Stimulated activated CD8-positive, alpha-beta memory T cell treated with anti-CD3 and anti-CD28 coated beads, Interleukin-2, amount 100 ng/mL, for 1 hour (primary cell): ENCODE results near the gene KCNN3.
"Not testable (repeated sequence)": the region's sequence is repeated elsewhere in the genome, so short reads cannot be mapped to it uniquely, and the experiment has no call there.

Experiments
- DNase-seq, 2 donors: peaks; one replicate each; pipeline ENCODE4 v3.0.0-alpha.2; 2020; ENCODE audit warnings: low read depth in 2 of 2

Gene KCNN3

GRCh38 chr1:154703170-154703569, 166.9 kb downstream of the KCNN3 start:
- DNase-seq: no peak

DNA sequence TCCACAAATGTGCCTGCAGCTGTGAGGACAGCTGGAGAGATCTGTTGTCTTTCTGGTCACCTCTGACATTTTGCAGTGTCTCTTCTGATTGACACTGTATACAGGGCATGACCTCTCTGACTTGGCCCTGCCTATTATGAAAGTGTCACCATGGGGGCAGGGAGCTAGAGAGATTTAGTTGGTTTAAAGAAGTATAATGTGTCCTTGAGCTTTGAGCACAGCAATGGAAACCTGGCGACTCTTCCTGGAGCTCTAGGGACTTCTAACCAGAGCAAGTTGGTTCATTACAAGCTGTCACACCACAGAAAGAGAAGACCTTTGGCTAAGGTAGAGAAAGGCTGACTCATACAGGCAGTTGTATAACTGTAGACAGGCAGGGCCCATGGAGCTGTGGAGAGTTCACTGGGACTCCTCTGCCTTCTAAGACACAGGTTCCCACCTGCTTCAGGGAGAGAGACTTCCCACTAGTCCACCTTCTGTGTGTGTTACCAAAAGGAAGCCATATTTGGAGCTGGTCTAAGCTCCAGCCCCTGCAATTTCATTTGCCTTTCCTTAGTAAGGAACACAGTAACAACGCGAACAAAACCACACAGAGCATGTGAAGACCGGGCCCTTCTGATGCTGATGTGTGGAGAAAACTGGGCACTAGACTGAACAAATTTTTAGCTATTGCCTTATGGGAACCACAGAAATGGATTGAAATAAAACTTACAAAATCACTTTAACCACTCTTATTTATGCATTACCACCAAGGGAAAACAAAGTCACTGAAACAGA, 171.6 kb downstream of the KCNN3 start:
- no peak for DNase-seq

DNA sequence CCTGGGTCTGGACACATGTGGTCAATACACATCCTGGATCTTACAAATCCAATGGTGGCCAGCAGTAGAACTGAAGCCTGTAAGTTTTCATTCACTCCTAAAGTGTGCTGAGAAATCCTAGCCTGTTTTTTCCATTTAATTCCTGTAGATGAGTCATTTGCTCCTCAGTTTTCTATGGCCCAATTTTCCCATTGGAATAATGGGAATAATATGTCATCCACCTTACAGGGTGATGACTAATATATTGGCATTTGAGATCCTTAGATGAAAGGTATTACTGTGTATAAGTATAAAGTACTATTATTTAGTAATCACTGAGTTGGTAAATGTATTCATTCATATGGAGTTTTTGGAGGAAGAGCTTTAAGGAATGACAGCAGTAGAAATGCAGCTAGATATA, 172.4 kb downstream of the KCNN3 start:
- DNase-seq: no peak

DNA sequence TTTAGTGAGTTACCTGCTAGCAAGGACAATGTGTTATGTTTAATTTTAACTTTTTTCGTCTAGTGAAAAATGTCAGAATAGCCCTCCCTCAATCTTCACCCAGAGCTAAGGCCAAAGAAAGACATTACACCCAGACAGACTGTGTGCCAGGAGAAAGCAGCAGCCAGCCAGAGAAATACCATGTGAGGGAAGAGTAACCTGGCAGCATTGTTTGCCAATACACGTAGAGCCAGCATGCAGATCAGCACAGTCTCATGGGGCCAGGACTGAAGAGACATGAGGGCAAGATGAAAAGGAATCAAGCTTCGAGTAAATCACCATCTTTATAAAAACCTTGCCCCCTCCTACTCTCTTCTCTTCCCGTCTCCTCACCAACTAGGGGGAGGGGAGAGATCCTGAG, 173.6 kb downstream of the KCNN3 start:
- DNase-seq: no peak

- no peak for DNase-seq
Measured at GRCh38 chr1:154695985-154696384, 174.1 kb downstream of the KCNN3 start.

- no peak for DNase-seq
Measured at GRCh38 chr1:154694995-154695394, 175.1 kb downstream of the KCNN3 start.

DNA sequence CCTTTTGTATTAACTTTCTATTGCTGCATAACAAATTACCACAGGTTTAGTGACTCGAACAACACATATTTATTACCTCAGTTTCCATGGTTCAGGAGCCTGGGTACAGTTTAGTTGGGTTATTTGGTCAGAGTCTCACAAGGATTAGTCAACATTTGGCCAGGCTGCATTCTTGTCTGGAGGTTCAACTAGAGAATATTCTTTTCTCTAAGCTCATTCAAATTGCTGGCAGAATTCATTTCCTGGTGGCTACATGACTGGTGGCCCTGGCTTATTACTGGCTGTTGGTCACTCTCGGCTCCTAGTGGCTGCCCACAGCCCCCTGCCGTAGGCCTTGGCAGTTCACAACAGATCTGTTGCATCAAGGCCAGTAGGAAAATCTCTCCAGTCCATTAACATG, 181.0 kb downstream of the KCNN3 start:
- no peak for DNase-seq

DNA sequence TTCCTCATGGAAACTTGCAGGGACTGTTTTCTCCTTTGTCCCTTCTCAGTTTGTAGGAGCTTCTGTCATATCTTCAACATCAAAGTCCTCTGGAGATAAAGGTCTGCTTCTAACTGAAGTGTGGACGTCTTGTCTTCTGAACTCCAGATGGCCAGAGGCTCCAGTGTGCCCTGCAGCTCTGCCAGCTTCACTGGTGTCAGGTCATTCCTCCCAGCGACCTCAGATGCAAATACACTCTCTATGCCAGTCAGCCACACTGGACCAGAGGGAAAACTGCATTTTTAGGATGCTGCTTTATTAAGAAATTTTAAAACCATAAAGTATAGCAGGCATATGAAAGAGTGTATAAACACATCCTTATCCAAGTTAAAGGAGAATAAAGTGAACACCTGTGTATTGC, 183.6 kb downstream of the KCNN3 start:
- no peak for DNase-seq

GRCh38 chr1:154683820-154684219, 186.3 kb downstream of the KCNN3 start:
- no peak for DNase-seq

DNA sequence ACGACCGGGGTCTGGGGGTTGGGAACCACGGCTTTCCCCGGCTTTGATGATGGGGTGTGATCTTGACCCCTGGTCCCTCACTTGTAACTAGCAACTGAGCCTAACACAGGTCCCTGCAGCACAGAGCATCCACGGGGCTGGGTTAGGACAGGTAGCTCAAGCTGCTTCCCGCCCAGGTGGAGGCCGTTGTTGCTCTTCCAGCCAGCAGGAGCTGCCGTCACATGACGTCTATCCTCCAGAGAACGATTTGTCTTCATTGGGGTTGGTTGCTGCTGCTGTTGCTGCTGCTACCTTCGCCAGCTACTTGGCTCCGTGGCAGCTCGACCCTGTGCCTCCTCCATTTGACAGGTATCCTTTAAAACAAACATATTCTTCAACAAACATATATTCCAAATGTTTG, 187.8 kb downstream of the KCNN3 start:
- DNase-seq: no peak

DNA sequence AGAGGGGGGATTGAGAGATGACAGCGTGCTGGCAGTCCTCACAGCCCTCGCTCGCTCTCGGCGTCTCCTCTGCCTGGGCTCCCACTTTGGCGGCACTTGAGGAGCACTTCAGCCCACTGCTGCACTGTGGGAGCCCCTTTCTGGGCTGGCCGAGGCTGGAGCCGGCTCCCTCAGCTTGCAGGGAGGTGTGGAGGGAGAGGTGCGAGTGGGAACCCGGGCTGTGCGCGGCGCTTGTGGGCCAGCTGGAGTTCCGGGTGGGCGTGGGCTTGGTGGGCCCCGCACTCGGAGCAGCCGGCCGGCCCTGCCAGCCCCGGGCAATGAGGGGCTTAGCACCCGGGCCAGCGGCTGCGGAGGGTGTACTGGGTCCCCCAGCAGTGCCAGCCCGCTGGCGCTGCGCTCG, 192.2 kb downstream of the KCNN3 start:
- DNase-seq: not testable (repeated sequence)

GRCh38 chr1:154676847-154677246, 193.2 kb downstream of the KCNN3 start:
- DNase-seq: not testable (repeated sequence)

- DNase-seq: not testable (repeated sequence)
Measured at GRCh38 chr1:154674456-154674855, 195.6 kb downstream of the KCNN3 start.

- not testable (repeated sequence) for DNase-seq
Measured at GRCh38 chr1:154672245-154672644, 197.8 kb downstream of the KCNN3 start.

GRCh38 chr1:154671412-154671811, 198.7 kb downstream of the KCNN3 start:
- not testable (repeated sequence) for DNase-seq

DNA sequence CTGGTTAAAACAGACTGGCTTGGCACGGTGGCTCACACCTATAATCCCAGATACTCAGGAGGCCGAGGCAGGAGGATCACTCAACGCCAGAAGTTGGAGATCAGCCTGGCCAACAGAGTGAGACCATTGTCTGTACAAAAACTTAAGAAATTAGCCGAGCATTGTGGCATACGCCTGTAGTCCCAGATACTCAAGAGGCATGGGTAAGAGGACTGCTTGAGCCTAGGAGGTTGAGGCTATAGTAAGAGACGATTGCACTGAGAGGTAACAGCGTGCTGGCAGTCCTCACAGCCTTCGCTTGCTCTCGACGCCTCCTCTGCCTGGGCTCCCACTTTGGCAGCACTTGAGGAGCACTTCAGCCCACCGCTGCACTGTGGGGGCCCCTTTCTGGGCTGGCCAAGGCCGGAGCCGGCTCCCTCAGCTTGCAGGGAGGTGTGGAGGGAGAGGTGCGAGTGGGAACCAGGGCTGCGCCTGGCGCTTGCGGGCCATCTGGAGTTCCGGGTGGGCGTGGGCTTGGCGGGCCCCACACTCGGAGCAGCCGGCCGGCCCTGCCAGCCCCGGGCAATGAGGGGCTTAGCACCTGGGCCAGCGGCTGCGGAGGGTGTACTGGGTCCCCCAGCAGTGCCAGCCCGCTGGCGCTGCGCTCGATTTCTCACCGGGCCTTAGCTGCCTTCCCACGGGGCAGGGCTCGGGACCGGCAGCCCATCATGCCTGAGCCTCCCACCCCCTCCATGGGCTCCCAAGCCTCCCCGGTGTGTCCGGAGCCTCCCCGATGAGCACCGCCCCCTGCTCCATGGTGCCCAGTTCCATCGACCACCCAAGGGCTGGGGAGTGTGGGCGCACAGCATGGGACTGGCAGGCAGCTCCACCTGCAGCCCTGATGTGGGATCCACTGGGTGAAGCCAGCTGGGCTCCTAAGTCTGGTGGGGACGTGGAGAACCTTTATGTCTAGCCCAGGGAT, 199.5 kb downstream of the KCNN3 start:
- not testable (repeated sequence) for DNase-seq

DNA sequence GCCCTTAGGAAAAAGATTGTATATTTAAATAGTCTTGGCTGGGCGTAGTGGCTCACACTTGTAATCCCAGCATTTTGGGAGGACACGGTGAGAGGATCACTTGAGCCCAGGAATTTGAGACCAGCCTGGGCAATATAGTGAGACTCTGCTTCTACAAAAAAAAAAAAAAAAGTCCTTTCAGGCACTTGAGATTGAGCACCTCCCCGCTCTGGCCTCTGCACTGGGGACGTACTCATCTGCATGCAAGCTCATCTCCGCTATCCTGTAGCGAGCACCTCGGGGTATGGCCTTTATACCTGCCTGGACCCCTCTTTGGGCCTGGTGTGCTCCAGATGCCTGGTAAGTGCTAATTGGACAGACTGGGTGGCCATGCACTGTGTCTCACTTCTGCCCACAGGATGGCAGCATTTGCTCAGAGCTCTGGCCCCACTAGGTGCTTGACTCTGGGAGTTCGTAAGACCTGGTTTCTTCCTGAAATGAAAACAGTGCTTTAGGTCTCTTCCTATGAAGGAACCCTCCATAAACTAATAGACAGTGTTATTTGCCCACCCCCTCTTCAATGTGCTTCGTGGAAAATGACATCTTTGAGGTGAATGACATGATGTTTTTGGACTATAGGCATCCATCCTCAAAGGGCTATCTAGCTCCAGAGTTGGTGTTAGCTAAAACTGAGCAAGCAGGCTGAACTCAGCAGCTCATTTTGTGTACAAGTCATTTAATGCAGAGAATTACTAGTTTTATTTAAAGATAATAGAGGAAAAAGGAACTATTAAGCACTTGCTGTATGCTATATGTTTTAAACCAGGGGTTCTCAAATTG, 200.4 kb downstream of the KCNN3 start:
- peak; percentile 43 to 46 for DNase-seq

DNA sequence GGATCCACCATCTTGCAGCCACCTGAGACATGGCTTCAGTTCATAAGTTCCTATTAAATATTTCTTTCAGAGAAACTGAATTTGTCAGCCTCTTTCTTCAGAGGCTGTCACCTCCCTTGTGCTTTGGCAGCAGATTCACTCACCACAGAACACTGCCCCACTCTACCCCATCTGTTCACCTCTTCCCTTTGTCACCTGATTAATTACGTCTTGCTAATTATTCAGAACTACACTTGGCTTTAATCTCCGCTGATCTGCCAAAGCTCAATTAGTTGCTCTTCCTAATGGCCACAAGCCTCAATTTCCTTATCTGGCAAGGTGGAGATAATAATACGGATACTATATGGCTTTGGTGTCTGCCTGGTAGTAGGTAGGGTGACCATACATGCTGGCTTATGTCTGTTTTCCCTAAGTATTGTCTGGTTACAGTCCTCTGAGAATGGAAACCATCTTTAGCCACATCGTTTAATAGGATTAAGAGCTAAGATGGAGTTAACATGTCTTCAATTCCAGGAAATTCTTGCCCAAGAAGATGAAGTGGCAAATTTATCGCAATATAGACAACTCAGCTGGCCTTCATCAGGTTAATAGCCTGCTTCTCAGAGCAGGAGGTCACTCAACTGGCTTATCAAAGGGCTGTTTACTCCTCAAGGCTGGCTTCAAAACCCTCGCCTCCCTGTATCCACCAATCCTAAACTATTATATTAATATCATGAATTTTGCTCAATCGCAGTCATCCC, 203.9 kb downstream of the KCNN3 start:
- DNase-seq: no peak

DNA sequence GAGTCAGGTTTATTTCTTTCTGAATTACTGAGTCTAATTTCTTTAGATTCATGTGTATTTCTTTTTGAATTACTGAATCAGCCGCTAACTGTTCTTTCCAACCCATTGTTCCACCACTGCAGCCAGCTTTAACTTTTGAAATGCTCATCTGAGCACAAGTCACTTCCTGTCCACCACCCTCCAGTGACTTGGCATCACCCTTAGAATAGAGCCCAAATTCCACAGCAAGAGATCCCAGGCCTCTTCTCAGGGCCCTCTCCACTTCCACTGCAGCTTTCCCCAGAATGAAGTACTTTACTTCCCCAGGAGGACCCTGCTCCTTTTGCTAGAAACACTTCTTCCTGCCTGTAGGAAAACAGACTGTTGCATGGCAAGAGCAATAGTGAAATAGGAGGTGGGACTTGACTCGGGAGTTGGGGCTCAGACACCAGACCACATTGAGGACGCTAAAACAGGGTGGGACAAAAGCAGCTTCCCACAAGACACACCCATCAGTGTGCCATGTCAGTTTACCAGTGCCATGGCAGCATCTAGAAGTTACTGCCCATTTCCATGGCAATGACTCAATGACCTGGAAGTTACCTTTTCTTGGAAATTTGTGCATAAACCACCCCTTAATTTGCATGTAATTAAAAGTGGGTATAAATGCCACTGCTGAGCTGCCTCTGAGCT, 205.6 kb downstream of the KCNN3 start:
- DNase-seq: no peak

DNA sequence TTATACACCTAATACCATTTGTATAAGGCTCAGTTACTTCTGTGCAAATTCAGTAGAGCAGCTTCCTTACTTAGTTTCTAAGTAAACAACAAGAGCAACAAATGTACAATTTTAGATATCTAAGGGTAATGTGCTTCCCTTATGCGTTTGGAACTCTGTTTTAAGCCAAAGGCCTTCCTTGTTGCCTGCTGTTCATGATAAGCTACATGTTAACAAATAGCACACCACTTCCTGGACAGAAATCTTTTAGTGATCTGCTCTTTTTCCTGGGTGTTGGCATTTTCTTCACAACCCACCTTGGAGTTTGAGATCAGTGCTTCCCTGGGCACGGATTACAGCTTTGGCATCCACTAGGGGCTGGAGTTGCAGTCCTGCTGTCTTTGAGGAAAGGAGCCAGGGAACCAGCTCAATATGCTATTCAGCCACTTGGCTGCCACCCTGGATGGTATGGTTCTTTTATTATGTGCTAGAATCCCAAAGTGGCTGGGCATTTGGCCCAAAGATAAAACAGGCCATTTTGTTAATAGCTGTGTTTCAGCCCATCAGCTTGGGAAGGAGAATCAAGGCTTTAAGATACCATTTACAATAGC, 206.5 kb downstream of the KCNN3 start:
- no peak for DNase-seq
